Spleen (tissue), 7 donors: ENCODE measurements around the gene AIRE.

ENCODE experiments used
- POLR2A ChIP-seq, 3 donors: fragments of 450-650 bp; IDR thresholded peaks; one replicate each; pipeline ENCODE4 v1.5.1; 2017; ENCODE audit warnings: antibody characterized with exemption in 3 of 3, mild to moderate bottlenecking in 1 of 3
- TF ChIP-seq, protein P1 (sequence below), 11 experiments: fragments of 200-600 bp in 7 of 11; fragments of 450-650 bp in 4 of 11; sonication (generic) in 4 of 11; IDR thresholded peaks in 8 of 11; conservative IDR thresholded peaks in 3 of 11; 1 replicate in 7 of 11; 2 replicates in 4 of 11; pipeline versions ENCODE4 v1.4.0 to v1.8.0; 2016 to 2021; ENCODE audit warnings: antibody characterized with exemption in 11 of 11, inconsistent platforms in 4 of 11, mild to moderate bottlenecking in 1 of 11
- donor health status: DM: no; HTN: no; CAD: no; lungs with moderate emphysema.
- donor health status: DM: no; HTN: no; CAD: no.
- donor health status: DM: no; HTN: no; CAD: no.

DNA sequence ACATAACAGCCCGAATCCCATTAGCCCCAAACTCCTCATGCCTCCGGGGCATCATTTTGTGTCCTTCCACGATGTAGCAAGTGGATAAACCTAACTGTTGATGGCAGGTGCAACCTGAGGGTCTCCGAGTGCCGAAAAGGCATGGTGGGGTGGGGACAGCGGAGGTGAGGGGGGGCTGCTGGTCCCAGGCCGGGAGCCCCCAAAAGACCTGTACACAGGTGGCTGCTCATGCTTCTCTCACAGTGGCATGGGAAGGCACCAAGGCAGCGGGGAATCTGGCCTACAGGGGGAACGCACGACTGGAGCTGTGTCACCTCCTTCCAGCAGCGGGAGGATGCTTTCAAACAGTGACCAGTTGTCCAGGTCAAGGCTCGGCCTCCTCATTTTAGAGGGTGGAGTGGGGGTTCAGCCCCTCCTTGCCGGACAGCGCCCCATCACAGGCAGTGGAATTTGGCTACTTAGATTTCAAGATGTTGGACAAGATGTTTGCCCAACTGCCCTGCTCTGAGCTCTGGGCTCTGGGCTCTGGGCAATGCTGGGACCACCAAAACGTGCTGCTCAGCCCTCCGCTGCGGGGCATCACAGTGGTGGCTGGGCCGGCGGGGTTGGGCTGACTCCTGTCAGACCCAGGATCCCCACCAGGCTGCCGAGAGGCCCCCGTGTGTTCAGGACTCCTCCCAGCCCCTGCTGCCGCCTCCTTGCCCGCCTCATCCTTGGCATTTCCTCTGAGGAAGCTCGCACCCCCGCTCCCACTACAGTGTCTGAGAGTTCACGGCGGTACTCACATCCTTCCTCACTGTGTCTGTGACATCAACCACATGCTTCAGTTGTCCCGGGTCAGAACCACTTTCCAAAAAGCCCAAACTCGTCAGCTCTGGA is 31.6 kb upstream of the AIRE start:
- TF ChIP-seq, protein P1, sequence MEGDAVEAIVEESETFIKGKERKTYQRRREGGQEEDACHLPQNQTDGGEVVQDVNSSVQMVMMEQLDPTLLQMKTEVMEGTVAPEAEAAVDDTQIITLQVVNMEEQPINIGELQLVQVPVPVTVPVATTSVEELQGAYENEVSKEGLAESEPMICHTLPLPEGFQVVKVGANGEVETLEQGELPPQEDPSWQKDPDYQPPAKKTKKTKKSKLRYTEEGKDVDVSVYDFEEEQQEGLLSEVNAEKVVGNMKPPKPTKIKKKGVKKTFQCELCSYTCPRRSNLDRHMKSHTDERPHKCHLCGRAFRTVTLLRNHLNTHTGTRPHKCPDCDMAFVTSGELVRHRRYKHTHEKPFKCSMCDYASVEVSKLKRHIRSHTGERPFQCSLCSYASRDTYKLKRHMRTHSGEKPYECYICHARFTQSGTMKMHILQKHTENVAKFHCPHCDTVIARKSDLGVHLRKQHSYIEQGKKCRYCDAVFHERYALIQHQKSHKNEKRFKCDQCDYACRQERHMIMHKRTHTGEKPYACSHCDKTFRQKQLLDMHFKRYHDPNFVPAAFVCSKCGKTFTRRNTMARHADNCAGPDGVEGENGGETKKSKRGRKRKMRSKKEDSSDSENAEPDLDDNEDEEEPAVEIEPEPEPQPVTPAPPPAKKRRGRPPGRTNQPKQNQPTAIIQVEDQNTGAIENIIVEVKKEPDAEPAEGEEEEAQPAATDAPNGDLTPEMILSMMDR (IDR thresholded peaks at IDR 0.05 in 8 of 11, conservative IDR thresholded peaks at IDR 0.05 in 3 of 11): no peak
- no peak for TF ChIP-seq POLR2A (IDR thresholded peaks at IDR 0.05)
